Cerebellar cortex (tissue), 1 donor: ENCODE results near the gene FILIP1L.
"Not testable (repeated sequence)": the region's sequence is repeated elsewhere in the genome, so short reads cannot be mapped to it uniquely, and the experiment has no call there.

Experiments
- DNase-seq: peaks from one replicate; pipeline ENCODE4 v3.0.0-alpha.2; 2015; ENCODE audit warnings: low spot score

The FILIP1L gene

GRCh38 chr3:100098784-100099070, 15.6 kb downstream of the FILIP1L start:
- no peak for DNase-seq

DNA sequence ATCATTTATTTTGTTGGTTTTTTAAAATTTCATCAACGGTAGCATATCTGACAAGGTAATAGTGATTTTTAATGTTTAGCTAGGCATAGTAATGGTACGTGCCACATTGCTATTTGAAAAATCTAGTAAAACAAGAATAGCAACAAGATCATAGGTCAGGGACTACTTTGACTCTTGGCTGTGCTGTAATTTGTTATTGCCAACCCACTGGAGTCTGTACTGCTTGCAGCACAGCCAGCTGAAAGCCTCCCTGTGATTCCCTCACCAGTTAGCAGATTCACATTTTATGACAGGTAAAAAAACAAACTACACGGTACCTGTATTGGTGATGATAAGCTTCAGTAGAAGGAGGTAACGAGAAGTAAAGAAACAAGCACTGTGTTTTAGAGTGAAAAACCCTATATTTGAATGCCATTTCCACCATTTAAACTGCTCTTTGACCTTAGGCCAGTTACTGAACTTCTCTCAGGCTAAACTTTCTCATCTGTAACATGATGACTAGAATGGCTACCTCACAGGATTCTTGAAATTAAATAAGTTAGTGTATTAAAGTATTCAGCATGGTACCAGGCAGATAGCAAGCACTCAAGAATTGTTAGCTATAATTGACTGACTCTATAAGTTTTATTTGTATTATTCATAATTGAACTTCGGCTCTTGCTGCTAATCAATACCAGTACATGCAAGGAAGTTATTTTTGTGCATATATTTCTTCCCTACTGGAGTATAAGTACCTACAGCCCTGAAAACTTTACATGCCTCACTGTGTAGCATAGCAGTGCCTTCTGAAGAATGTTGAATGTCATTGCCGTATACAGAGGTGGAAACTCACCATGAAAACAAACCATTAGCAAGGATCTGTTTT, 16.1 kb downstream of the FILIP1L start:
- no peak for DNase-seq

DNA sequence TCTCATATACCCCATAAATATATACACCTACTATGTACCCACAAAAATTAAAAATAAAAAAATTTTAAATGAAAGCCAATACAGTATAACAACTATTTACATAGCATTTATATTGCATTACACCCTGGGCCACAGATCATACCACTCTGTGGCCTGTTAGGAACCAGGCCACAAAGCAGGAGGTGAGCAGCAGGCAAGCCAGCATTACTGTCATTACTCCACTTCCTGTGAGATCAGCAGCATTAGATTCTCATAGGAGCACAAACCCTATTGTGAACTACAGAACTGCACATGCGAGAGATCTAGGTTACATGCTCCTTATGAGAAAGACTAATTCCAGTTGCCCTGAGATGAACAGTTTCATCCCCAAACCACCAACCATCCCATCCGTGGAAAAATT, 17.4 kb downstream of the FILIP1L start:
- DNase-seq, result no peak

- not testable (repeated sequence) for DNase-seq
These were observed 18.0 kb downstream of the FILIP1L start for GRCh38 chr3:100096286-100096685.

- DNase-seq, result no peak
These were observed 20.5 kb downstream of the FILIP1L start for GRCh38 chr3:100093831-100094230.

DNA sequence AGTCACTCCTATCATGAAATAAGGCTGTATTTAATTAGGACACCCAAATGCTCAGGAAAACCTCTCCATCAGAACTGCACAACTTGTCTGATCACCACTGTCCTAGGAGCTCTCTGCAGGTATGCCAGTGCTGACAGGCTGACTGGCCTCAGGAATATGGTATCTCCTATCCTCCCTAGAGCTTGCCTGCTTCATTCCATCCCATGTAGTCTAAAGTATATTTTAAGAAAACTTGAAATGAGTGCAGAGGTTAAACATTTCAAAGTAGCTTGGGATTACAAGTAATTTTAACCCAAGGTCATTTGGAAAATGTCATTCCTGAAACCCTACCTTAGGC, 23.7 kb downstream of the FILIP1L start:
- no peak for DNase-seq

GRCh38 chr3:100089812-100090668, 24.3 kb downstream of the FILIP1L start:
- no peak for DNase-seq

DNA sequence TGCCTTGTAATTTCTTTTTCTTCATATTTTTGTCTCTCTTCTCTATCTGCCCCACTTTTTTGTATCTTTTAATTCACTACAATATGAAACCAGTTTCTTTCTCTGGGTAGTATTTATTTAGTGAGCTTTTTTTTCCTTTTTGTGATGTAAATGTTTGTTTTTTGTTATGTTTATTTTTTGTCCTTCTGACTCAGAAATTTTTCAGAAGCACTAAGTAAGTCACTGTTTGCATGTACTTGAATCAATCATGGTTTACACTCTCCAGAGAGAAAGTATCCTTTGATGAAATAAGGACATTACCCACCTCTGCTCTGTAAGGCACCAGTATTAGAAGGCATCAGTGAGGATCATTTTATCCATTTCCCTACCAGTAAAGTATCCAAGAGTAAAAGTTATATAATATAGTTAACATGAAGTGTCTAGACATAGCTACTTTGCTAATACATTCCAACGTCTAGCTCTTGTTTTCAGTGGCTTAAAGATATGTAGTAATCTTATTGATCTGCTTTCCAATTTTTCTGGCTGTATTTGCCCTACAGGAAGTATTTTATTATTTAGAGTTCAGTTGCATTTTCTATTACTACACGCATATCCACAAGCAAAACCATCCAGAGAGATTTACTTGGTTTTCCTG, 25.4 kb downstream of the FILIP1L start:
- DNase-seq, result no peak

DNA sequence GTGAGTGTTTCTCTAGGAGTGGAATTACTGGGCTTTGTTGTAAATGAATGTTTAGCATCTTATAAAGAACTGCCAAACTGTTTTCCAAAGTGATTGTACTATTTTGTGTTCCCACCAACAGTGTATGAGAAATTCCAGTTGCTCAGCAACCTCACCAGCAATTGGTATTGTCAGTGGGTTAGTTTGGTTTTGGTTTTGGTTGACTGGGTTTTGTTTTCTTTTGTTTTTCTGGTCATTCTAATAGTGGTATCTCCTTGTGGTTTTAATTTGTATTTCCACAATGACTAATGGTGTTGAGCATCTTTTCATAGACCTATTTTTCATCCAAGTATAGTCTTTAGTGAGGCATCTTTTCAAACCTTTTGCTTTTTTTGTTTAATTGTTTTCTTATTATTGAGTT, 27.1 kb downstream of the FILIP1L start:
- no peak for DNase-seq

- DNase-seq, result no peak
These were observed 27.9 kb downstream of the FILIP1L start for GRCh38 chr3:100086401-100086800.

DNA sequence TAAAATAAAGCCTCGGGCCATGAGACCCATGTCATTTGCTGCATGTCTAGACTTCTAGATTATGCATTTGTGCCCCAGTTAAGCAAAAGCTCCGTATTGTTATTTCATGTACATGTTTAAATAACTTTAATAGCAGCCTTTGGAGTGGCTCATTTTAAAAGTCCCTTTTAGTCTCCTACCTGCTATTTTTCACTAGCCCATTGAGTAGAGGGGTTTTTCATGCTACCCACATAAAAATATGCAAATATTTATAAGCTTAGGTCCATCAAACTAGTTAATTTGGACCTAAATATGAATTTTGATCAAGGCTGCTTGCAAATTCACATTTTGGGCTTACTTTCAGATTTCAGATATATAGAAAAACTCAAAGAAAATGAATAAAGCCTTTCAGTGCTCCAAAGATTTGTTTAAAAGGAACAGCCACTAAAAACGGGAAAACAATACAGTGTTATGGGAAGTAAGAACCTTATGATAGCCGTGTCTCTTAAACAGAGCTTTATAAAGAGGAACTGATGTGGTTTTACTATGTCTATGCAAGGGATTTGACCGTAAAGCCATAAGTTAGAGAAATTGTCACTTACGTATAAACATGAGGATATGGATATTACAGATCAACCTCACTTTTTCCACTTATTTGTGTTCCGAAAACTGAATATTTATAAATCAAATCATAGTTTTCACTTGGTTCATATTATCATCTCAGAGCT, 30.0 kb downstream of the FILIP1L start:
- DNase-seq, result no peak

DNA sequence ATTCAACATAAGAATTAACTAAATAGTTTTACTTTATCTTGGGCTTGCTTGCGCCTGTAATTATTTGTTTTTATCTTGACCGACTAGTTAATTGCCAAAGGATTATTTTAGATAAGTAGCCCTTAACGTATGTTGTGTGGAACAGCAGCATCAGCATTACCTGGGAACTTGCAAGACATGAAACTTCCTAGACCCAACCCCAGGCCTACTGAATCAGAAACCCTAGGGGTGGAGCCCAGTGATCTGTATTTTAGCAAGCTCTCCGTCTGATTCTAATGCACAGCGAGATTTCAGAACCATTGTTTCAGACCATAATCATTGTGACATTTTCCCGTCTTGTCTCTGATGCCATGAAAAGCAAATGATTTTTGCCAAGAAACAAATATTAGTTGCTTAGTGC, 31.1 kb downstream of the FILIP1L start:
- DNase-seq, result no peak

DNA sequence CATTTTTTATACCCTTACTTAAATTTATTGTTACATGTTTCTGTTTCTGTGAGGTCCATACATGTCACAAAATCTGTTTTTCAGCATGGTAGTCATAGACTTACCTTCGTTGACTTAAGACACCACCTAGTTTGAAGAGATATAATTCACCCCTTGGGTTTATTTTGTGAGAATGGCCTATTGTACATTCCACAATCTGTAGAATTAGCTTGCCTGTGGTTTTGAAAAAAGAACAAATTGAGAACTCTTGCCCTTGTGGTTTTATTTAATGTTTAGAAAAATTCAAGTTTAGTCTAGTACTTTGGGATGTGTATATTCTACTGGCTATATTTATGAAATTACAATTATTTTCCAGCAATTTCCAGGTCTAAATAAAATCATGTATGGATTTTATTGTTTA, 31.6 kb downstream of the FILIP1L start:
- DNase-seq, result no peak

DNA sequence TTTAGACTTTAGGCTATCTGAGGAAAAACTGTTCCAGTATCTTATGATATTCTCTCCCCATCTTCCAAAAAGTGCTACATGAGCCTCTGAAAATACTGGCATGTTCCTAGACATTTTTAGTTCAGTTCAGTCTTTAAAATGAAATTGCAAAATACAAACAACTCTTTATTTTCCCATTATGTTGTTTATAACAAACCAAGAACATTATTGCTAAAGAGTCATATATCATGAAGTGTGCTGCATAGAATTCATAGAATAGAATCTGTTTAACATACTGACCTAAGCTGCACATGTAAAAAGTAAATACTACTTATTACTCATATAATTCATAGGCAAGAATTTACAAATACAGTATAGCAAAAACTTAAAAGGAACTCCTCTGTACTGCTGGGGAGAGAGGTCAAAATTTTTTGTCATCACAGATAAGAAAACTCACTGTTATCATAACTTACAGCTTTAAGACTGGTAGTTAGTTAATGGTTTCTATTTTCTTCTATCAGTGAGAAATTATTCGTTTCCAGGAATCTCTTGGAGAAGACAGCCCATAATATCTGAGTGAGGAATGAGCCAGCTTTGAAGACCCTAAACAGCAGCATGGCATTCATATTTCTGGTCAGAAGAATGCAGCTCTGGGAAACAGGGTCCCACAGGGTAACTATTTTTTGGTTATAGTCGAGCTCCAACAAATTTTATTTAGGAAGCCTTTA, 32.2 kb downstream of the FILIP1L start:
- DNase-seq, result no peak

- no peak for DNase-seq
These were observed 33.0 kb downstream of the FILIP1L start for GRCh38 chr3:100081311-100081710.

DNA sequence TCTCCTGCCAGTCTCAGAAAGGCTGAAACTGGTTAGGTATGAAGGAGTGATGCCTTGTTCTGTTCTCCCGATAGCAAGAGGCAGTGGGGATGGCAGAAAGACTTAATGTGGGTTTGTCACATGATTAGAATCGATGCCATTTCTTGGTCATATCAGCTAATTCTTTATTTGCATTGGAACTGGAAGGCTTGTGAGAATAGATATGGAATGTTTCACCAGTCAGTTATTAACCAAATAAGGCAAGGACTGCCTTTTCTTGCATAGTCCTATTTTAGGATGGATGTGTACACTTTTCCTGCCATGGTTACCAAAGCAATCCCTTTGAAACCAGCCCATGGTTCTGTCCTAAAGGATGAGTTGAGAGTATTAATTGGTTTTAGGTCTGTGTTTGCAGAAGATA, 33.7 kb downstream of the FILIP1L start:
- DNase-seq, result no peak

GRCh38 chr3:100079328-100079727, 35.0 kb downstream of the FILIP1L start:
- DNase-seq, result no peak

DNA sequence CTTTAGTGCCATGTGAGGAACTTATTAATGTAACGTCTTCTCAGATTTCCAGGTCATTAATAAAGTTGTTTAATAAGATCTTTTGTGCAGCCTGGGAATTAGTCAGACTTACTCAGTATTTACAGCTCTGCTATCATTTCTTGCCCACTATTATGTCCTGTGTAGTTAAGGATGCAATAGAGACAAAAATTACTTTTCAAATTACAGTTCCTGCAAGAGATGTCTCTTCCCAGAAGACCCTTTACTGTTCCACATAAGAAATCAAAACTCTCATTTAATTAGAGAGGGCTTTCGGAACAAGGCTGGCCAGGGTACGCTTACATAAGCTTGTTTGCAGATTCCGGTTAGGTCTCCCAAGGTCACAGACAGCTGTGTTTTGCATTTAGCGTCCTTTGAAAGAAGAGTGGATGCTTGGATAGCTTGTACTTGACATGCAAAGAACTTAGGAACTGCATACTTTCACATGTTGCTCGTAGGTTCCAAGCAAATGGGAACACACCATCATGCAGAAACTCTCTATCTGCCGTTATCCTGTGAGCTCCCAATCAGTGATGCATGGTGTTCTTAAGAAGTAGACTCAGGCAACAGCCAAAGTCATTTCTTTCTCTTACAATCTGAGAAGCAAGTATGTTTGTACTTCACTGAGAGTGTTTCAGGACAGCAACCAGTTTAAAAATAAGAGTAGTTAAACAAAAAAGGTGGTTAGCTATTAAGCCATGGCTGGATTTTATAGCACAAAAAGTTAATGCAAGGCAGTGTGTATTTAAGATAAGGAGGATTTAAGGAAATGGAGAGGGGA, 37.4 kb downstream of the FILIP1L start:
- no peak for DNase-seq

DNA sequence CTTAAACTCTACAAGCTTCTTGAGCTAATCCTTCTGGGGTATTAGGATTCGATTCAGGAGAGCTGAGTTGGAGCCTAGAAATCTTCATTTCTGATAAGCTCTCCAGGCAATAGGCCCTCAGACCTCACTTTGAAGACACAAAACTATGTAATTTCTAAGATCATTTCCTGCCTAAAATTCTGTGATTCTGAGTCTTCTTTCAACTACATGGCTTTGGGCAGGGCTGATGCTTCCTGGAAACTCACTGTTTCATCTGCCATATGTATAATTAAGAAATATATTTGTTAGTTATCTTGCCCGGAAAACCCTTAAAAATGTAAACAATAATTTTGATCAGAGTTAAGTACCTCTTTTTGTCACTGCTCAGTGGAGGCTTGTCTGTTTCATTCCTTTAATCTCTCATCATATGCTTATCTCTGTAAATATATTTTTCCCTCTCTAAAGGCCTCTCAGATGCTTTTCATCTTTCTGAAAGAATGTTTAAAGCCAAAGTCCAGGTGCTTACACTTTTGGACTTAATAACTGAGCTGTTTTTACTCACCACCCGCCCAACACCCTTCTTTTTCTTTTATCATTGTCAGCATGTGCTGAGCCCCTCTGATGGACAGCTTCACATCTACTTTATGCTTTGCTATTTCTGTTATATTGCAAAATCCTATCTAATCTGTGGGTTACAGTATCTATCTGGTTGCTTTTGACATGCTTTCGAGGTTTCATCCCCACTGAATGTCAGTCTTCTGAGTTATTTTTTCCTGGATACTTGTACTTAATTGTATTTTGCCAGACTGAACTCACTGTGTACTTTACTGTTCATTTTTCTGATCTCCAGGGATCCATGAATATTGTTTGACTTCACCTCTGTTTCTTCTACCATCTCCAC, 38.2 kb downstream of the FILIP1L start:
- no peak for DNase-seq

DNA sequence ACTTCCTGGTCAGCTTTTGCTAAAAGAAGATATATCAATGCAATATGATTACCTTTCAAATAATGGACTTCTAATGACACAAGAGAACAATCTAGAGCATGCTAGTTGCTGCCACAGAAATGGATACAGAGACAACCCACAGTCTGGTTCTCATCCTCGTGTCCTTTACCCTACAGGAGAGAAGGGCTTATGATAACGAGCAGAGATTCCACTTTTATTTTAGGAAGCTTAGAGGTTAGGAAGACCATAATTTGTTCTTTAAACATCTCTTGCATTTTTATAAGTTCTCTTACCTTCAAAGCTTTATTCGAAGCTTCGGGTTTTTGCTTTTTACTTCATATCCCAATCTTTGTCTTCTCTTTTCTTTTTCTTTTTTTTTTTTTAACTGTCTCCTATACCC, 39.1 kb downstream of the FILIP1L start:
- no peak for DNase-seq
